Mononuclear cell (primary cell): ENCODE results near the gene CBR1. TPM values are rescaled to one million over a fixed set of nuclear protein-coding genes. Genes with fewer than 3 reads are reported as not detected.
A peak's percentile ranks its signal among the peaks of the same experiment; 100 is the strongest.

Experiments used
- H3K27me3 ChIP-seq: 2 replicates; pipeline ENCODE4 v1.6.0; 2011; ENCODE audit warnings: low read length, control low read depth; ENCODE audit not compliant: insufficient read depth
- H3K4me1 ChIP-seq: 2 replicates; pipeline ENCODE4 v1.5.1; 2011; ENCODE audit warnings: mild to moderate bottlenecking, low read length, control low read depth; ENCODE audit not compliant: insufficient read depth
- H3K4me3 ChIP-seq: 2 replicates; pipeline ENCODE4 v1.5.1; 2011; ENCODE audit warnings: mild to moderate bottlenecking, low read length, moderate library complexity
- H3K9me3 ChIP-seq: 2 replicates; pipeline ENCODE4 v1.5.1; 2011; ENCODE audit warnings: low read depth, mild to moderate bottlenecking, control low read depth, low read length
- total RNA-seq: library from RNA; depleted of rRNA; stranded (reverse); fragments of >200 nt; gene quantifications from one replicate; pipeline ENCODE4 v1.2.3, GENCODE V29; 2012

CBR1 gene
- total RNA-seq, 1 donor: 6.4 TPM

GRCh38 chr21:36039861-36040260 lies 30.0 kb upstream of the CBR1 start:
- Histone ChIP-seq H3K4me3 (no peak overlapping the region), H3K9me3 (no peaks in the 10 kb centered on the region), H3K27me3 (no peaks in the 10 kb centered on the region)

DNA sequence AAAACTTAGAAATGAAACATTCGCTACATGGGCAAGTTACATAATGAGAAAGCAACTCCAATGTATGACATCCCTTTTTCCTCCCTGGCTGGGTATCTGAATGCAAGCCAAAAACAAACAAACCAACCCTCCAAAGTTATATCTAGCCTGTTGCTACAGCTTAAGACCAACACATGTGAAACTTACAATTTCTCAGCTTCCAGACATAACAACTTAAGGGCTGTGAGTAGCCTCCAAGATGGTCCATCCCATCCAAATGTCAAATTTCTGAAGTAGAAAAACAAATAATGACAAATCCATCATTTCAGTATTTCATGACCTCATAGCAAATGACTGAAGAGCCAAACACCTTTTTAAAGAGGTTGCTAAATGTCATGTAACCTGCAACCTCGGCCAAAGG lies 29.4 kb upstream of the CBR1 start:
- Histone ChIP-seq H3K9me3 (no peaks in the 10 kb centered on the region), H3K4me1 (no peaks in the 10 kb centered on the region), H3K27me3 (no peaks in the 10 kb centered on the region), H3K4me3 (no peak overlapping the region)

More at GRCh38 chr21:36039861-36040260, 30.0 kb upstream of the CBR1 start:
- no peaks in the 10 kb centered on the region for H3K4me1 ChIP-seq

DNA sequence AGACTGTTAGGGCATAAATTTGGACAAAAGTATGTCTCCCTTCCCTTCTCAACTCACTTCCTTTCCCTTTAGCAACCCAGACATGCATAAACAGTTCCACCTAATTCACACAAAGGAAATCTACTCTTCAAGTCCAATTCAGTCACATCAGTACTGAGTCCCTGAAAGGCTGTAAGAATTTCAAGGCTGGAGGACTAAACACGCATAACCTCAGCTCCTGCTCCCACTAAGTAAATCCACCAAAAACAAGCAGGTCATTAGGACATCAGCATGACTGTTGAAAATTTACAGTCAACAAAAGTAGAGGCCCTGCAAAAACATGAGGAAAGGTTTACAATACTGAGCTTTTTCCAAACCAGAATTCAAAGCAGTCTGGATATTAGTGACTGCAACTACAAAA lies 27.9 kb upstream of the CBR1 start:
- Histone ChIP-seq H3K4me3 (no peak overlapping the region), H3K4me1 (no peaks in the 10 kb centered on the region), H3K27me3 (no peaks in the 10 kb centered on the region), H3K9me3 (no peaks in the 10 kb centered on the region)

DNA sequence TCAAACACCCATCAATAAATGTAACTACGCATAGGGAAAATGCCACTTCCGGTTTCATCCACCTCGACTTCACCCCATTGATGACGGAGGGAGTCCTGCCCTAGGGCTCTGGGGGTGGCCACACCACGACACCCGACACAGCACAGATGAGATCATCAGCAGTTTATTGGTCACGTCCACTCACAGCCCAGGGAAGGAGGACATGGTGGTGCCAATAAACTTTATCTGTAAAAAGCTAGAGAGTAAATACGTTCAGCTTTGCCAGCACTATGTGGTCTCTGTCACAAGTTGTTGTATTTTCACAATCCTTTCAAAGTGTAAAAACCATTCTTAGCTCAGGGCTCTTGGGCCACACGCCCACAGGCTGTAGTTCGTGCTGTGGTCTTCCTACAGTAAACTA lies 25.8 kb upstream of the CBR1 start:
- no peaks in the 10 kb centered on the region for H3K9me3 ChIP-seq
- no peaks in the 10 kb centered on the region for H3K27me3 ChIP-seq
- no peaks in the 10 kb centered on the region for H3K4me1 ChIP-seq
- H3K4me3 ChIP-seq: no peak overlapping the region

GRCh38 chr21:36045993-36046392 lies 23.8 kb upstream of the CBR1 start:
- no peak overlapping the region for H3K4me3 ChIP-seq
- H3K9me3 ChIP-seq: no peaks in the 10 kb centered on the region
- H3K27me3 ChIP-seq: no peaks in the 10 kb centered on the region
- H3K4me1 ChIP-seq: no peaks in the 10 kb centered on the region

- no peaks in the 10 kb centered on the region for H3K9me3 ChIP-seq
- H3K4me1 ChIP-seq: no peaks in the 10 kb centered on the region
- H3K27me3 ChIP-seq: no peaks in the 10 kb centered on the region
- no peak overlapping the region for H3K4me3 ChIP-seq
Observed at GRCh38 chr21:36047139-36047538, 22.7 kb upstream of the CBR1 start.

- H3K4me3 ChIP-seq: no peak overlapping the region
- no peaks in the 10 kb centered on the region for H3K4me1 ChIP-seq
- H3K9me3 ChIP-seq: no peaks in the 10 kb centered on the region
- H3K27me3 ChIP-seq: no peaks in the 10 kb centered on the region
Observed at GRCh38 chr21:36048357-36048756, 21.5 kb upstream of the CBR1 start.

DNA sequence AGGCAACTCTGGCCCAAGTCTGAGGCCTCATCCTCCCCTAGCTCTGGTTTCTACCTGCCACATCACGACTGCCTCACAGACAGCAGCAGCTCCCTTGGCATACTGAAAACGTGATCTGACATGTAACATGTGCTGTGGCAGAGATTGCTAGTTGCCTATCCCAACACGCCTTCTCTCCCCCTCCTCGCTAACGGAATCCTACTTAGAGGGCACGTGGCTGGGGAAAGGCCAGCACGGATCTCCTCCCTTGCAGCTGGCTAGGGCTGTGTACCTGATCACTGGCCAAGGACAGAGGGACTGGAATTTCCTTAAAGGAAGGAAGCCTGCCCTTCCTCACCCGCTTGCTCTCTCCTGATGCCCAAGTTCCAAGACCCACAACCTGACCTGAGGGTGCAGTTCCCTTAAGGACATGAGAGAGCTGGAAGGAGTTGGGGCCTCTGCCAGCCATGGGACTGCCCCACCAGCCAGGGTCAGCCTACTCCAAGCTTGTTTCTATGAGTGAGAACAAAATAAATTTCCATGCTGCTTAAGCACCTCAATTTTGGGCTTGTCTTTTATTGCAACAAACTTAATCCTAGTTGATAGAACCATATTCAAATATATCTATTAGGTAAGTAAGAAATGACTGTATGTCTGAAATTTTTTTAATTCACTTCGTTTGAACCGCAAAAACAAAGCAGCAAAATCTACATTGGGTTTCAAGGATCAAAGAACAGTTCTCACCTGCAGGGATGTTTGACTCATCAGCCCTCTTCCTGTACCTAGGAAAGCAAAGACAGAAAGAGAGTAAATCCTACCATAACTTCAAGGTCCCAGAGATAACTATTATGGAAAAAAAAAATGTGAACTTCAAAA lies 16.7 kb upstream of the CBR1 start:
- H3K4me1 ChIP-seq: no peaks in the 10 kb centered on the region

DNA sequence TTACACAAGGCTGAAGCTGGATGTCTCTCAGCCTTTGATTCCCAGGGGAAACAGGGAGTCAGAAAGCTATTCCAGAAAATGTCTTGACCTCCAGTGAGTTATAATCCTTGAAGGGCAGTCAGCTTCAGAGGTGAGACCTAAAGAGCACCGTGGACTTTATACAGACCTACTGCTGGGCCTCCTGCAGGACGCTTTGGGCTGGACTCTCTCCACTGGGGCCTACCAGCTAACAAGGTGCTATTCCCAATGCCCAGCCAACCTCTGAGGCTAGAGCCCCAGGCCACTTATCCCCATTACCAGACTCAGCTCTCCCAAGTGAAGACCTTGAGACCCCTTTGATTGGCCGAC lies 16.1 kb upstream of the CBR1 start:
- Histone ChIP-seq H3K27me3 (no peaks in the 10 kb centered on the region), H3K4me3 (no peak overlapping the region), H3K4me1 (no peaks in the 10 kb centered on the region), H3K9me3 (no peaks in the 10 kb centered on the region)

More for the DNA sequence above, 16.7 kb upstream of the CBR1 start:
- Histone ChIP-seq H3K27me3 (no peaks in the 10 kb centered on the region), H3K9me3 (no peaks in the 10 kb centered on the region), H3K4me3 (no peak overlapping the region)

GRCh38 chr21:36055551-36055950 lies 14.3 kb upstream of the CBR1 start:
- H3K9me3 ChIP-seq: no peaks in the 10 kb centered on the region
- peaks cover 10% of the 10 kb centered on the region for H3K4me1 ChIP-seq
- H3K4me3 ChIP-seq: no peak overlapping the region
- no peaks in the 10 kb centered on the region for H3K27me3 ChIP-seq

GRCh38 chr21:36059823-36060158 lies 10.0 kb upstream of the CBR1 start:
- peaks cover 16% of the 10 kb centered on the region for H3K4me1 ChIP-seq
- peak overlapping the region; percentile 62 for H3K4me3 ChIP-seq
- H3K27me3 ChIP-seq: no peaks in the 10 kb centered on the region
- no peaks in the 10 kb centered on the region for H3K9me3 ChIP-seq

GRCh38 chr21:36060159-36060921 lies 9.5 kb upstream of the CBR1 start, which contains the start of gene SETD4:
Gene SETD4, minus strand, starts transcription at chr21:36060526. Its CDS starts 1,638 bp downstream, at chr21:36058888.
- H3K4me1 ChIP-seq: peaks cover 16% of the 10 kb centered on the region
- H3K9me3 ChIP-seq: no peaks in the 10 kb centered on the region
- peak within 1 kb of the TSS; percentile 62 for H3K4me3 ChIP-seq
- H3K27me3 ChIP-seq: no peaks in the 10 kb centered on the region

DNA sequence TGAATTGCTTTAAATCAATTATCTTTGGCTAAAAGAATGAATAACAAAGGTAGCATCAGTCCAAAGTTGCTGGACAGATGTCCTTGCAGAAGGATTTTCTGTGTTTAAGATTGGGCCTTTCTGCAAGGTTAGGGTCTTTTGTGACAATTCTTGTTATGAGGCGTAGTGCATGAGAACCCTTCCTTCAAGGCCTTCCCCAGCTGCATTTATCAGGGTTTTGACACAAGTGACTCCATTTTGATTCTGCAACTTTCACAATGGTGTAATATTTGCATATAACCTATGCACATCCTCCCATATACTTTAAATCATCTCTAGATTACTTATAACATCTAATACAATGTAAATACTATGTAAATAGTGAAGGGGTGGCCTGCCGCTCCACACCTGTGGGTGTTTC lies 8.4 kb upstream of the CBR1 start:
- Histone ChIP-seq H3K4me3 (no peak overlapping the region), H3K9me3 (no peaks in the 10 kb centered on the region), H3K4me1 (peaks cover 22% of the 10 kb centered on the region), H3K27me3 (no peaks in the 10 kb centered on the region)

GRCh38 chr21:36063375-36064084 lies 6.3 kb upstream of the CBR1 start:
- Histone ChIP-seq H3K4me1 (peaks cover 22% of the 10 kb centered on the region), H3K9me3 (no peaks in the 10 kb centered on the region), H3K4me3 (no peak overlapping the region), H3K27me3 (no peaks in the 10 kb centered on the region)

DNA sequence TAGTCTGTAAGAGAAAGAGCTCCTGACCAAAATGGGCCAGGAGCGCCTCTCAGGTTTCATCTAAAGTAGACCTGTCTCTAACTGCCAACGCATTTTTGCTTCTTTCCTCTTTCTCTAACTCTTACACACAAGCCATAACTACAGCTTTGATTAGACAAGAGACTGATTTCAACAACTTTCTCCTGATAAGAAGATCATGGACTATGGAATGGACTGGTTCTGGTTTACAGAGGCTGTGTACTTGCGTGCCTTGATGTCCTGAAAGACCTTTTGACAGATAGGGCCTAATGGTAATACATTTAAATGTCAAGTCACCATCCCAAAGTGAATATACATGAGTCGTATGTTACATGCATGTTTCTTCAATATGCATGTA lies 5.8 kb upstream of the CBR1 start:
- Histone ChIP-seq H3K4me3 (no peak overlapping the region), H3K27me3 (no peaks in the 10 kb centered on the region), H3K4me1 (peaks cover 21% of the 10 kb centered on the region), H3K9me3 (no peaks in the 10 kb centered on the region)
